Dermis lymphatic vessel endothelial cell (primary cell): Measurements from ENCODE around the gene ZNF30. TPM values are rescaled to one million over a fixed set of nuclear protein-coding genes. Genes with fewer than 3 reads are reported as not detected.

Experiments
- total RNA-seq: library from RNA; depleted of rRNA; stranded (reverse); fragments of >200 nt; gene quantifications from 2 replicates; pipeline ENCODE4 v1.2.1, GENCODE V29; 2014

ZNF30 gene
- 5.6 and 9.0 TPM in 2 replicates for total RNA-seq

DNA sequence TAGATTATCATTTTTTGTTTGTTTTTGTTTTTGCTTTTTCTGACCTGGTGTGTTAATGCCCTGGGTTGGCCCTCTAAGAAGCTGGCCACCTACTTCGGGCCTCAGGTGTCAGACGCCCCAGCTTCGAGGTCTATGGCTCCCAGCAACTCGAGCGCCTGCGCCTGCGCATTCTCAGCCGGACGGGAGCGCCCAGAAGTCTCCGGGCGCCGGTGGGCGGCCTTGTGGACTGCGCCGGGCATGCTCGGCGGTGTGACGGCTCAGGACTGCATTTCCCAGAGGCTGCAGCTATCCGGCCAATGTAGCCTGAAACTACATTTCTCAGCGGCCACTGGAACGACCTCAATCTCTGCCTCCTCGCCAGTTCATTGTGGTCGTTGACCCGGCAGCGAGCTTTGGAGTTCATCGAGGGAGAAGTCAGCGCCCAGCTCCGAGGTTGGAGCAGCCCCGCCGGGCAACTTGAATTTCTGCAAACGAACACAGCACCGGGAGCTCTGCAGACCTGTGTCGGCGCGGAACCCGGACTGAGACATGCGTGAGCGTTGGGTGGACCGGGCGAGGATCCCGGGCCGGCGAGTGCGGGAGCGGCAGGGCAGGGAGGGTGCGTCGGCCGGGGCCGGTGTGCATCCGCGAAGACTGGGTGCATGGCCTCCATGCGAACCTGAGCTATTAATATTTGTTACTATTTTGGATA lies at the start of gene ZNF30:
Gene ZNF30 (plus strand): TSS at position 219 of the 691 bp plus-strand sequence. CDS start 3,045 bp downstream, outside the sequence.

GRCh38 chr19:34963573-34964406 lies 37.1 kb downstream of the ZNF30 start, which contains the start of gene ZNF792:
Gene ZNF792 (minus strand): TSS chr19:34964229. CDS start chr19:34963662, 567 bp downstream.

Other genes starting within 250 kb of the ZNF30 start
- gene SCGB2B2, start 249.7 kb upstream of the ZNF30 start, total RNA-seq = under 0.01 TPM in 1 of 2 replicates, not detected in the other
- gene ZNF302, start 249.2 kb upstream of the ZNF30 start, total RNA-seq = 12.6 and 18.3 TPM in 2 replicates
- 19.0 and 23.4 TPM in 2 replicates for gene ZNF181, start 192.7 kb upstream of the ZNF30 start, total RNA-seq
- 4.8 and 5.7 TPM in 2 replicates for gene ZNF599, start 153.7 kb upstream of the ZNF30 start, total RNA-seq
- 40.9 and 49.6 TPM in 2 replicates for gene ZNF792, start 37.3 kb downstream of the ZNF30 start, total RNA-seq
- 27.6 and 31.9 TPM in 2 replicates for gene GRAMD1A, start 73.4 kb downstream of the ZNF30 start, total RNA-seq
- 8.8 and 12.2 TPM in 2 replicates for gene SCN1B, start 103.6 kb downstream of the ZNF30 start, total RNA-seq
- under 0.01 and 0.09 TPM in 2 replicates for gene HPN, start 114.8 kb downstream of the ZNF30 start, total RNA-seq
- gene FXYD3, start 188.9 kb downstream of the ZNF30 start, total RNA-seq = not detected in 2 replicates
- not detected in 2 replicates for gene LGI4, start 208.2 kb downstream of the ZNF30 start, total RNA-seq
- gene FXYD1, start 211.9 kb downstream of the ZNF30 start, total RNA-seq = not detected in 2 replicates
- gene FXYD7, start 216.4 kb downstream of the ZNF30 start, total RNA-seq = not detected in 2 replicates
- gene FXYD5, start 227.8 kb downstream of the ZNF30 start, total RNA-seq = 22.2 and 27.3 TPM in 2 replicates